Right lobe of liver (tissue), 6 donors: ENCODE data around the gene IL1RAPL1. TPM values are rescaled to one million over a fixed set of nuclear protein-coding genes. Genes with fewer than 3 reads are reported as not detected.

Experiments used
- ATAC-seq, 4 donors: fragments of 200-7000 bp; cut with Tn5 transposase; one replicate each; pipeline ENCODE4 v1.9.1; 2020; ENCODE audit warnings: mild to moderate bottlenecking in 4 of 4, moderate library complexity in 4 of 4
- DNase-seq, 3 donors: peaks; one replicate each; pipeline ENCODE4 v3.0.0-alpha.2; 2020
- H3K27ac ChIP-seq, 3 donors: fragments of 200-600 bp; one replicate each; pipeline ENCODE4 v1.8.0; 2022
- H3K27me3 ChIP-seq, 2 donors: fragments of 200-600 bp; one replicate each; pipeline ENCODE4 v1.8.0; 2022
- H3K36me3 ChIP-seq, 4 donors: fragments of 200-600 bp; sonication (generic) in 1 of 4; one replicate each; pipeline versions ENCODE4 v1.5.1 to v1.8.0; 2017 to 2022; ENCODE audit warnings: control low read depth in 1 of 4
- H3K4me1 ChIP-seq, 4 donors: fragments of 200-600 bp; sonication (generic) in 1 of 4; one replicate each; pipeline versions ENCODE4 v1.5.1 to v1.8.0; 2017 to 2022; ENCODE audit warnings: control low read depth in 1 of 4
- H3K4me3 ChIP-seq, 3 donors: fragments of 200-600 bp; one replicate each; pipeline ENCODE4 v1.8.0; 2022
- H3K9me3 ChIP-seq, 4 donors: fragments of 200-600 bp; sonication (generic) in 1 of 4; one replicate each; pipeline versions ENCODE4 v1.5.1 to v1.8.0; 2017 to 2022; ENCODE audit warnings: control low read depth in 1 of 4
- POLR2A ChIP-seq: fragments of 450-650 bp; IDR thresholded peaks from one replicate; pipeline ENCODE4 v1.6.1; 2017; ENCODE audit warnings: antibody characterized with exemption, mild to moderate bottlenecking
- WGBS: methylation state at CpG from one replicate; pipeline ENCODE4 v1.1.6; 2018; ENCODE audit warnings: low coverage, low lambda C conversion rate; ENCODE audit not compliant: insufficient coverage; ENCODE audit errors: missing lambda C conversion rate; 5-methylcytosine and 5-hydroxymethylcytosine counted together
- intact Hi-C, 2 donors: fragments of 100-400 bp; cut with DNase I; formaldehyde crosslinking; loops; one replicate each; pipeline versions ENCODE4 v1.11.2 to v1.14.1; 2022
- total RNA-seq, 6 experiments: library from RNA; depleted of rRNA in 2 of 6; stranded (reverse); fragments of >200 nt in 2 of 6; fragmentation: NEBNext Ultra II Directional in 3 of 6; extraction: Animal tissue kit (Norgen Biotek cat#: 25700) in 3 of 6; gene quantifications; one replicate each; pipeline versions ENCODE4 v1.1.0 to v1.2.4, GENCODE V29; 2016 to 2023
- TF ChIP-seq, protein P1 (sequence below), 4 donors: fragments of 200-600 bp in 3 of 4; fragments of 450-650 bp in 1 of 4; IDR thresholded peaks; one replicate each; pipeline versions ENCODE4 v1.5.1 to v1.8.0; 2016 to 2022; ENCODE audit warnings: antibody characterized with exemption in 4 of 4, mild to moderate bottlenecking in 2 of 4
- donor health status: DM: no; HTN: yes; CAD: no.
- donor health status: DM: no; HTN: no; CAD: no.
- donor health status: DM: no; HTN: no; CAD: no.
- donor health status: DM: no; HTN: yes; CAD: no.
- donor health status: DM: no; HTN: yes; CAD: no.

Gene IL1RAPL1
- total RNA-seq, 6 experiments from 2014 or later: not detected

DNA sequence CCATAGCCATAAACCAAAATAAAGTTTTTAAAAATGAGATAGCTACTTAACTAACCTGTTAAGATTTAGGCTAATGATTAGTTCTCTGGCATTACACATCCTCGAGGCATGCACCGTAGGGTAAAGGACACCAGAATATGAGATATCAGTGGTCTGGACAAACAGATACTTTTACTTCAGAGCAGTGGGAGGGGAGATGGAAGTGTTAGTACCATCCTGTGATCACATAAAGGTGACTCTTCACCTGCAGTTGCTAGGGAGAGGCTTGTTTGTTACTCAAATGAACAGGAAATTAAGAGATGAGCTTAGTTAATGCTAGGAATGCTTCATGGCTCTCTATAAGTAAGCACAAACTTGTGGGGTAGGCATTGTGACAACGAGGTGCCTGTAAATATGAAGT lies 1003.7 kb downstream of the IL1RAPL1 start:
- Histone ChIP-seq H3K4me3 (no peak overlapping the region), H3K36me3 (no peaks in the 10 kb centered on the region), H3K27ac (no peak overlapping the region), H3K9me3 (no peaks in the 10 kb centered on the region), H3K4me1 (no peaks in the 10 kb centered on the region), H3K27me3 (no peaks in the 10 kb centered on the region)
- ATAC-seq: no peak
- TF ChIP-seq, protein P1, sequence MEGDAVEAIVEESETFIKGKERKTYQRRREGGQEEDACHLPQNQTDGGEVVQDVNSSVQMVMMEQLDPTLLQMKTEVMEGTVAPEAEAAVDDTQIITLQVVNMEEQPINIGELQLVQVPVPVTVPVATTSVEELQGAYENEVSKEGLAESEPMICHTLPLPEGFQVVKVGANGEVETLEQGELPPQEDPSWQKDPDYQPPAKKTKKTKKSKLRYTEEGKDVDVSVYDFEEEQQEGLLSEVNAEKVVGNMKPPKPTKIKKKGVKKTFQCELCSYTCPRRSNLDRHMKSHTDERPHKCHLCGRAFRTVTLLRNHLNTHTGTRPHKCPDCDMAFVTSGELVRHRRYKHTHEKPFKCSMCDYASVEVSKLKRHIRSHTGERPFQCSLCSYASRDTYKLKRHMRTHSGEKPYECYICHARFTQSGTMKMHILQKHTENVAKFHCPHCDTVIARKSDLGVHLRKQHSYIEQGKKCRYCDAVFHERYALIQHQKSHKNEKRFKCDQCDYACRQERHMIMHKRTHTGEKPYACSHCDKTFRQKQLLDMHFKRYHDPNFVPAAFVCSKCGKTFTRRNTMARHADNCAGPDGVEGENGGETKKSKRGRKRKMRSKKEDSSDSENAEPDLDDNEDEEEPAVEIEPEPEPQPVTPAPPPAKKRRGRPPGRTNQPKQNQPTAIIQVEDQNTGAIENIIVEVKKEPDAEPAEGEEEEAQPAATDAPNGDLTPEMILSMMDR (IDR thresholded peaks at IDR 0.05): no peak
- intact Hi-C loops: no loop called here
- WGBS: 50% methylated on average over 3 of the region's 3 CpGs
- no peak for DNase-seq

DNA sequence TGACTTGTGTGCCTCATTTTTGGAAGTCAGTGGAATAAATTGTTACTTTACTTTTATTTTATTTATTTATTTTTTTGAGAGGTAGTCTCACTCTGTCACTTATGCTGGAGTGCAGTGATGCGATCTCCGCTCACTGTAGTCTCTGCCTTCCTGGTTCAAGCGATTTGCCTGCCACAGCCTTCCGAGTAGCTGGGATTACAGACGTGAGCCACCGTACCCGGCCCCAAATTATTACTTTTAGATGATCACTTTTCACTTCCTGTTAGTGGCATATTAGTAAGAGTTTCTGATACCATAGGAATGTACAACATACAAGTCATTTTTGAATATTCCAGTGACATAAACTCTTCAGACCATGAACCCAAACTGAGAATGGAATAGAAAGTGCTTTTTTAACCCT lies 1017.1 kb downstream of the IL1RAPL1 start:
- Histone ChIP-seq H3K27me3 (no peaks in the 10 kb centered on the region), H3K4me3 (no peak overlapping the region), H3K27ac (no peak overlapping the region), H3K9me3 (no peaks in the 10 kb centered on the region), H3K4me1 (no peaks in the 10 kb centered on the region), H3K36me3 (no peaks in the 10 kb centered on the region)
- ATAC-seq (no peak), DNase-seq (no peak)
- intact Hi-C loops: no loop called here
- 64% methylated on average over 7 of the region's 7 CpGs for WGBS
- TF ChIP-seq, protein P1 (IDR thresholded peaks at IDR 0.05): no peak
- TF ChIP-seq POLR2A: no peak

DNA sequence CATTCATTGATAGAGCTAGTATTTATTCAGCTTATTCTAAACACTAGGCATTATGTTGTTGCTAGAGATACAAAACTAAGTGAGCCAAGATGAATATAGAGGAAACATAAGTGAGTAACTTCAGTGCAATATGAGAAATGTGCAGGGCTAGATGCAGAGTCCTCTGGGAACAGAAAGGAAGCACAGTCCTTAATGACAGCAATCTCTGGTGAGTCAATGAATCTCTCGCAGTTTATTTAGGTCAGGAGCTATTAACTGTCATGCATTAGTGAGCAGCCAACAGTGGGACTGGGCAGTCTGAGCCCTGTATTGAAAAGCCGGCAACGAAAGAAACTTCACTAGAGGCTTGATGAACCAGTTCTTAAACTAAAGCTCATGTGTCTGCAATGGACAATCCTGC lies 1030.0 kb downstream of the IL1RAPL1 start:
- H3K36me3 ChIP-seq: no peaks in the 10 kb centered on the region
- DNase-seq: no peak
- no peak overlapping the region for H3K4me3 ChIP-seq
- 46% methylated on average over 3 of the region's 3 CpGs for WGBS
- intact Hi-C loops: no loop called here
- TF ChIP-seq, protein P1 (IDR thresholded peaks at IDR 0.05): no peak
- no peak for TF ChIP-seq POLR2A
- H3K27ac ChIP-seq: no peak overlapping the region
- H3K27me3 ChIP-seq: no peaks in the 10 kb centered on the region
- ATAC-seq: peak in 1 of 4 donors; percentile 32
- H3K9me3 ChIP-seq: no peaks in the 10 kb centered on the region
- no peaks in the 10 kb centered on the region for H3K4me1 ChIP-seq

DNA sequence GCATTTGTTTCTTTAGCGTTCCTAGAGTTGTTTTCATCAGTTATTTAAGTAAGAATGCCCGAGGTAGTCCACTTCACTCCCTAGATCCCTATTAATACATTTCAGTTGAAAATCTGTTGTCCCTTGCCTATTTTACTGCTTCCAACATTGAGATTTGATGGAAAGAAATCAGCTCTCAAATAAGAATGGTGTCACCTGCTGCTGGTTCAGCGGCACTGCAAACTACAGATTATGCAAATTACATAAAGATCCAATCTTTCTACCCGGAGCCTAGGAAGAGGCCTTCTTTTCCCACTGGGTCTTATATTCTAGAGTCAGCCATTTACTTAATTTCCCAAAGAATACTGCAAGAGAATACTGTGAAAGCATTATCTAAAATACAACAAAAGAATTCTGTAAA lies 1030.5 kb downstream of the IL1RAPL1 start:
- no peak for DNase-seq
- WGBS: 17% methylated on average over 4 of the region's 4 CpGs
- Histone ChIP-seq H3K4me3 (no peak overlapping the region), H3K9me3 (no peaks in the 10 kb centered on the region), H3K27ac (no peak overlapping the region), H3K27me3 (no peaks in the 10 kb centered on the region), H3K36me3 (no peaks in the 10 kb centered on the region), H3K4me1 (no peaks in the 10 kb centered on the region)
- ATAC-seq: peak; percentile 54 to 69 (median 57)
- TF ChIP-seq, protein P1 (IDR thresholded peaks at IDR 0.05): peak; percentile 25 to 36 (median 34)
- no peak for TF ChIP-seq POLR2A
- intact Hi-C loops: no loop called here

DNA sequence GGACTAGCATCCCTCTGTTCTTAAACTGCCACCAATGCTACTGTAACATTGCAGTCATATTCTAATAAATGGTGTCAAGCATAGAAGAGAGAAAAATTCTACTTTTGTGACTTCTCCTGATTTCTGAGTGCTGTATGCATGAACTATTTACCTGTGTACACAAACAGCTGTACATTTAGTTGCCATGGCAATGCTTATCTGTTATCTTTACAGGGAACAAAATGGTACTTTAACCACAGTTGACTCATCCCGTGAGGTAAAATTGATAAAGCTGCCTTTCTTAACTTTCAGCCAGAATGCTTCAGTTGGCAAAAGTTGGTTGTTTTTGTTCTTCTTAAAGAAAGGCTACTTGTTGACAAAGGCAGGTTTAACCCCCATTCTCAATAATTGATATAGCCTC lies 1040.6 kb downstream of the IL1RAPL1 start:
- no peak for TF ChIP-seq POLR2A
- TF ChIP-seq, protein P1 (IDR thresholded peaks at IDR 0.05): no peak

More for the DNA sequence above, 1040.6 kb downstream of the IL1RAPL1 start:
- Histone ChIP-seq H3K4me3 (no peak overlapping the region), H3K4me1 (no peaks in the 10 kb centered on the region), H3K27ac (no peak overlapping the region), H3K36me3 (no peaks in the 10 kb centered on the region), H3K9me3 (no peaks in the 10 kb centered on the region), H3K27me3 (no peaks in the 10 kb centered on the region)
- ATAC-seq: no peak
- intact Hi-C loops: no loop called here
- 77% methylated on average over 1 of the region's 1 CpG for WGBS
- no peak for DNase-seq
